NCI-H2196 treated with DMSO at 0.1 percent for 48 hours (cell line): ENCODE results near the gene MIA2.
A peak's percentile ranks its signal among the peaks of the same experiment; 100 is the strongest.
"Not testable (repeated sequence)": the region's sequence is repeated elsewhere in the genome, so short reads cannot be mapped to it uniquely, and the experiment has no call there.

Experiments
- DNase-seq: peaks from one replicate; lab custom pipeline; 2025; ENCODE audit not compliant: unreplicated experiment; lab: John Stamatoyannopoulos, UW

The MIA2 gene

GRCh38 chr14:39320318-39320717, 86.6 kb downstream of the MIA2 start:
- DNase-seq, result no peak

GRCh38 chr14:39322807-39323206, 89.1 kb downstream of the MIA2 start:
- no peak for DNase-seq

GRCh38 chr14:39324097-39324496, 90.4 kb downstream of the MIA2 start:
- DNase-seq, result no peak

- DNase-seq, result no peak
These were observed 105.3 kb downstream of the MIA2 start for GRCh38 chr14:39339003-39339402.

- not testable (repeated sequence) for DNase-seq
These were observed 107.4 kb downstream of the MIA2 start for GRCh38 chr14:39341126-39341525.

- no peak for DNase-seq
These were observed 109.1 kb downstream of the MIA2 start for GRCh38 chr14:39342768-39343167.

GRCh38 chr14:39343614-39344013, 109.9 kb downstream of the MIA2 start:
- DNase-seq, result no peak

- DNase-seq, result no peak
These were observed 117.2 kb downstream of the MIA2 start for GRCh38 chr14:39350866-39351265.

- no peak for DNase-seq
These were observed 118.0 kb downstream of the MIA2 start for GRCh38 chr14:39351708-39352107.

GRCh38 chr14:39359069-39359468, 125.4 kb downstream of the MIA2 start:
- not testable (repeated sequence) for DNase-seq

- no peak for DNase-seq
These were observed 126.6 kb downstream of the MIA2 start for GRCh38 chr14:39360316-39360715.

- not testable (repeated sequence) for DNase-seq
These were observed 127.8 kb downstream of the MIA2 start for GRCh38 chr14:39361556-39361955.

GRCh38 chr14:39364509-39364908, 130.8 kb downstream of the MIA2 start:
- DNase-seq, result no peak

- no peak for DNase-seq
These were observed 131.6 kb downstream of the MIA2 start for GRCh38 chr14:39365354-39365753.

- DNase-seq, result no peak
These were observed 133.0 kb downstream of the MIA2 start for GRCh38 chr14:39366460-39367386.

GRCh38 chr14:39367387-39367751, 133.7 kb downstream of the MIA2 start:
- no peak for DNase-seq

GRCh38 chr14:39368261-39368959, 134.7 kb downstream of the MIA2 start:
- DNase-seq, result peak; percentile 2

- DNase-seq, result no peak
These were observed 135.3 kb downstream of the MIA2 start for GRCh38 chr14:39369029-39369428.

GRCh38 chr14:39370415-39370814, 136.7 kb downstream of the MIA2 start:
- no peak for DNase-seq

GRCh38 chr14:39372656-39373055, 138.9 kb downstream of the MIA2 start:
- no peak for DNase-seq

- DNase-seq, result no peak
These were observed 141.1 kb downstream of the MIA2 start for GRCh38 chr14:39374851-39375250.
